ENCODE measurements around the gene MMP14. TPM values are rescaled to one million over a fixed set of nuclear protein-coding genes. Genes with fewer than 3 reads are reported as not detected.
"Not testable (repeated sequence)": the region's sequence is repeated elsewhere in the genome, so short reads cannot be mapped to it uniquely, and the experiment has no call there.

The MMP14 gene
- total and polyA plus RNA-seq, 2 experiments from 2014 or later: 7.0 to 56.4 TPM

- Mint-ChIP-seq H3K4me3 (no peak overlapping the region), H3K36me3 (ENCODE audit: low read depth) (peaks cover 4% of the 10 kb centered on the region), H3K27ac (no peak overlapping the region), H3K9me3 (peaks cover 6% of the 10 kb centered on the region; the same call in 2 of the 3 replicates), H3K4me1 (peaks cover 11% of the 10 kb centered on the region), H3K27me3 (ENCODE audit: insufficient read depth, low read depth, poor library complexity) (peaks cover 5% of the 10 kb centered on the region)
- H3K4me2 ChIP-seq: no peak overlapping the region
- no peak for DNase-seq (ENCODE audit: low spot score)
- H3F3A ChIP-seq (replicated peaks; ENCODE audit: low read depth): no peaks in the 10 kb centered on the region
- 0 out of 2 replicates have a peak, but pooled peaks cover 6% of the 10 kb centered on the region for H3K9me2 ChIP-seq (ENCODE audit: insufficient read depth)
- no peak overlapping the region for H3K4me3 ChIP-seq
- no peaks in the 10 kb centered on the region for H3K36me3 ChIP-seq (ENCODE audit: insufficient read depth)
- H3K79me2 ChIP-seq (replicated peaks; ENCODE audit: insufficient read depth): no peaks in the 10 kb centered on the region
- no peaks in the 10 kb centered on the region for H3K27me3 ChIP-seq (ENCODE audit: insufficient read depth)
- no peak for ATAC-seq
- H3K27ac ChIP-seq (ENCODE audit: low read depth): no peak overlapping the region
- H2AFZ ChIP-seq: no peak overlapping the region
- no peaks in the 10 kb centered on the region for H4K20me1 ChIP-seq (replicated peaks; ENCODE audit: insufficient read depth)
- TF ChIP-seq ETS1 (IDR thresholded peaks at IDR 0.05): no peak
- no peak for TF ChIP-seq STAT1 (IDR thresholded peaks at IDR 0.05; ENCODE audit: unreplicated experiment)
- TF ChIP-seq JUNB (IDR thresholded peaks at IDR 0.05; ENCODE audit: unreplicated experiment): no peak
- no peak for TF ChIP-seq NANOG (IDR thresholded peaks at IDR 0.05; ENCODE audit: borderline replicate concordance)
- TF ChIP-seq ZNF114 (CRISPR knock-in tag; IDR thresholded peaks at IDR 0.05): no peak
- no peak for TF ChIP-seq EZH2phosphoT487 (IDR thresholded peaks at IDR 0.05; ENCODE audit: unreplicated experiment)
- H3K4me1 ChIP-seq (ENCODE audit: insufficient read depth): peaks cover 9% of the 10 kb centered on the region
These were observed 44.2 kb upstream of the MMP14 start for GRCh38 chr14:22792158-22792557.

DNA sequence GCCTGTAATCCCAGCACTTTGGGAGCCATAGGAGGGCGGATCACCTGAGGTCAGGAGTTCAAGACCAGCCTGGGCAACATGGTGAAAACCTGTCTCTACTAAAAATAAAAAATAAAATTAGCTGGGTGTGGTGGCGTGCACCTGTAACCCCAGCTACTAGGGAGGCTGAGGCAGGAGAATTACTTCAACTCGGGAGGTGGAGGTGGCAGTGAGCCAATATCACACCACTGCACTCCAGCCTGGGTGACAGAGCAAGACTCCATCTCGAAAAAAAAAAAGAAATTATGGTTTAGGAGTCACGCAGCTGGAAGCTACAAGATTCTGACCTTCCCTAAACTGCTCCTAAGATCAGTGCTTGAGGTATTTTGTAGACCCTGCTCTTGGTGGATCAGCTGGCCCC, 42.8 kb upstream of the MMP14 start:
- not testable (repeated sequence) for H4K20me1 ChIP-seq (replicated peaks; ENCODE audit: insufficient read depth); H3K4me2 ChIP-seq; H3K4me3 Mint-ChIP-seq; H3K27ac ChIP-seq (ENCODE audit: low read depth); ATAC-seq; H3K27me3 ChIP-seq (ENCODE audit: insufficient read depth); H3K79me2 ChIP-seq (replicated peaks; ENCODE audit: insufficient read depth); H3K4me3 ChIP-seq; H3K9me3 Mint-ChIP-seq; DNase-seq (ENCODE audit: low spot score); H3K27ac Mint-ChIP-seq; H3K36me3 Mint-ChIP-seq (ENCODE audit: low read depth); H2AFZ ChIP-seq; H3F3A ChIP-seq (replicated peaks; ENCODE audit: low read depth); H3K36me3 ChIP-seq (ENCODE audit: insufficient read depth); H3K9me2 ChIP-seq (ENCODE audit: insufficient read depth)
- peaks cover 18% of the 10 kb centered on the region for H3K4me1 Mint-ChIP-seq
- peaks cover 17% of the 10 kb centered on the region for H3K4me1 ChIP-seq (ENCODE audit: insufficient read depth)
- peaks cover 10% of the 10 kb centered on the region for H3K27me3 Mint-ChIP-seq (ENCODE audit: insufficient read depth, low read depth, poor library complexity)

- ATAC-seq: no peak
- peaks cover 6% of the 10 kb centered on the region; the same call in 2 of the 3 replicates for H3K9me3 Mint-ChIP-seq
- Histone ChIP-seq H2AFZ (no peak overlapping the region), H3K4me3 (no peak overlapping the region), H3K79me2 (replicated peaks; ENCODE audit: insufficient read depth) (no peaks in the 10 kb centered on the region), H3K36me3 (ENCODE audit: insufficient read depth) (no peaks in the 10 kb centered on the region), H3K27me3 (ENCODE audit: insufficient read depth) (no peaks in the 10 kb centered on the region), H3K27ac (ENCODE audit: low read depth) (no peak overlapping the region), H4K20me1 (replicated peaks; ENCODE audit: insufficient read depth) (no peaks in the 10 kb centered on the region), H3K4me1 (ENCODE audit: insufficient read depth) (peaks cover 17% of the 10 kb centered on the region), H3K9me2 (ENCODE audit: insufficient read depth) (peaks cover 10% of the 10 kb centered on the region; the same call in 1 of the 2 replicates), H3F3A (replicated peaks; ENCODE audit: low read depth) (no peaks in the 10 kb centered on the region), H3K4me2 (no peak overlapping the region)
- peak overlapping the region; percentile 79; the same call in 1 of the 2 replicates for H3K27ac Mint-ChIP-seq
- H3K36me3 Mint-ChIP-seq (ENCODE audit: low read depth): peaks cover 4% of the 10 kb centered on the region
- H3K4me3 Mint-ChIP-seq: no peak overlapping the region
- peaks cover 18% of the 10 kb centered on the region for H3K4me1 Mint-ChIP-seq
- H3K27me3 Mint-ChIP-seq (ENCODE audit: insufficient read depth, low read depth, poor library complexity): peaks cover 13% of the 10 kb centered on the region
- DNase-seq (ENCODE audit: low spot score): no peak
- TF ChIP-seq, protein P1, sequence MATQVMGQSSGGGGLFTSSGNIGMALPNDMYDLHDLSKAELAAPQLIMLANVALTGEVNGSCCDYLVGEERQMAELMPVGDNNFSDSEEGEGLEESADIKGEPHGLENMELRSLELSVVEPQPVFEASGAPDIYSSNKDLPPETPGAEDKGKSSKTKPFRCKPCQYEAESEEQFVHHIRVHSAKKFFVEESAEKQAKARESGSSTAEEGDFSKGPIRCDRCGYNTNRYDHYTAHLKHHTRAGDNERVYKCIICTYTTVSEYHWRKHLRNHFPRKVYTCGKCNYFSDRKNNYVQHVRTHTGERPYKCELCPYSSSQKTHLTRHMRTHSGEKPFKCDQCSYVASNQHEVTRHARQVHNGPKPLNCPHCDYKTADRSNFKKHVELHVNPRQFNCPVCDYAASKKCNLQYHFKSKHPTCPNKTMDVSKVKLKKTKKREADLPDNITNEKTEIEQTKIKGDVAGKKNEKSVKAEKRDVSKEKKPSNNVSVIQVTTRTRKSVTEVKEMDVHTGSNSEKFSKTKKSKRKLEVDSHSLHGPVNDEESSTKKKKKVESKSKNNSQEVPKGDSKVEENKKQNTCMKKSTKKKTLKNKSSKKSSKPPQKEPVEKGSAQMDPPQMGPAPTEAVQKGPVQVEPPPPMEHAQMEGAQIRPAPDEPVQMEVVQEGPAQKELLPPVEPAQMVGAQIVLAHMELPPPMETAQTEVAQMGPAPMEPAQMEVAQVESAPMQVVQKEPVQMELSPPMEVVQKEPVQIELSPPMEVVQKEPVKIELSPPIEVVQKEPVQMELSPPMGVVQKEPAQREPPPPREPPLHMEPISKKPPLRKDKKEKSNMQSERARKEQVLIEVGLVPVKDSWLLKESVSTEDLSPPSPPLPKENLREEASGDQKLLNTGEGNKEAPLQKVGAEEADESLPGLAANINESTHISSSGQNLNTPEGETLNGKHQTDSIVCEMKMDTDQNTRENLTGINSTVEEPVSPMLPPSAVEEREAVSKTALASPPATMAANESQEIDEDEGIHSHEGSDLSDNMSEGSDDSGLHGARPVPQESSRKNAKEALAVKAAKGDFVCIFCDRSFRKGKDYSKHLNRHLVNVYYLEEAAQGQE (IDR thresholded peaks at IDR 0.05; ENCODE audit: unreplicated experiment): no peak
- TF ChIP-seq CREB1 (CRISPR knock-in tag; IDR thresholded peaks at IDR 0.05; ENCODE audit: low read depth) (no peak), ETS1 (IDR thresholded peaks at IDR 0.05) (no peak), NANOG (IDR thresholded peaks at IDR 0.05; ENCODE audit: borderline replicate concordance) (no peak), JUNB (IDR thresholded peaks at IDR 0.05; ENCODE audit: unreplicated experiment) (no peak), ZNF331 (CRISPR knock-in tag; IDR thresholded peaks at IDR 0.05; ENCODE audit: low read depth) (no peak), EZH2 (IDR thresholded peaks at IDR 0.05; ENCODE audit: low read depth, unreplicated experiment) (no peak), EZH2phosphoT487 (IDR thresholded peaks at IDR 0.05; ENCODE audit: unreplicated experiment) (no peak), STAT1 (IDR thresholded peaks at IDR 0.05; ENCODE audit: unreplicated experiment) (no peak), POLR2AphosphoS5 (IDR thresholded peaks at IDR 0.05; ENCODE audit: low read depth) (no peak)
These were observed 42.4 kb upstream of the MMP14 start for GRCh38 chr14:22793976-22794375.

Data from GM23338 (cell line).